DND-41 (cell line): ENCODE results near the gene SLC22A25.

Experiments
- ATAC-seq: fragments of 200-7000 bp; cut with Tn5 transposase; 3 replicates; pipeline ENCODE4 v1.9.1; 2021; ENCODE audit warnings: low read depth; ENCODE audit not compliant: insufficient read depth
- DNase-seq: peaks from one replicate; pipeline ENCODE4 v3.0.0-alpha.2; 2020
- H2AFZ ChIP-seq: 2 replicates; pipeline ENCODE4 v1.6.0; 2012; ENCODE audit warnings: low read depth, low read length
- H3K27ac ChIP-seq: 2 replicates; pipeline ENCODE4 v1.5.1; 2012; ENCODE audit warnings: low read length, inconsistent platforms
- H3K27me3 ChIP-seq: fragments of 200-600 bp; sonication (generic); 2 replicates; pipeline ENCODE4 v1.6.0; 2012; ENCODE audit warnings: low read length, mild to moderate bottlenecking, inconsistent platforms; ENCODE audit not compliant: insufficient read depth, poor library complexity
- H3K36me3 ChIP-seq: 2 replicates; pipeline ENCODE4 v1.5.1; 2012; ENCODE audit warnings: low read length, inconsistent platforms; ENCODE audit not compliant: insufficient read depth
- H3K4me1 ChIP-seq: 2 replicates; pipeline ENCODE4 v1.5.1; 2012; ENCODE audit warnings: mild to moderate bottlenecking, low read length; ENCODE audit not compliant: insufficient read depth
- H3K4me2 ChIP-seq: 2 replicates; pipeline ENCODE4 v1.6.0; 2012; ENCODE audit warnings: mild to moderate bottlenecking, moderate library complexity, low read length, inconsistent platforms; ENCODE audit not compliant: insufficient read depth
- H3K4me3 ChIP-seq, 2 experiments: fragments of 200-600 bp in 1 of 2; shearing (Covaris generic) in 1 of 2; 2 replicates each; pipeline ENCODE4 v1.5.1; 2012 to 2016; ENCODE audit warnings: inconsistent platforms in 2 of 2, low read length in 2 of 2, mild to moderate bottlenecking in 2 of 2, low read depth in 1 of 2, moderate library complexity in 1 of 2
- H3K79me2 ChIP-seq: 2 replicates; pipeline ENCODE4 v1.6.0; 2012; ENCODE audit warnings: low read length, inconsistent platforms; ENCODE audit not compliant: insufficient read depth
- H3K9ac ChIP-seq: 2 replicates; pipeline ENCODE4 v1.6.0; 2012; ENCODE audit warnings: low read depth, mild to moderate bottlenecking, inconsistent platforms, low read length, moderate library complexity
- H3K9me3 ChIP-seq: 2 replicates; pipeline ENCODE4 v1.5.1; 2012; ENCODE audit warnings: low read length, moderate library complexity, mild to moderate bottlenecking, inconsistent platforms; ENCODE audit not compliant: insufficient read depth, severe bottlenecking
- H4K20me1 ChIP-seq: 2 replicates; pipeline ENCODE4 v1.6.0; 2012; ENCODE audit warnings: low read length; ENCODE audit not compliant: insufficient read depth
- CTCF ChIP-seq: IDR thresholded peaks from 2 replicates; pipeline ENCODE4 v1.5.1; 2012; ENCODE audit warnings: borderline replicate concordance, low read length, moderate library complexity, mild to moderate bottlenecking; ENCODE audit not compliant: poor library complexity, severe bottlenecking; ENCODE audit errors: extremely low read depth
- EZH2 ChIP-seq: IDR thresholded peaks from 3 replicates; pipeline ENCODE4 v1.6.1; 2012; ENCODE audit warnings: borderline replicate concordance, low read depth, mild to moderate bottlenecking, moderate library complexity, low read length, inconsistent platforms; ENCODE audit not compliant: severe bottlenecking

Gene SLC22A25

GRCh38 chr11:63243533-63243932, at the start of gene SLC22A25:
SLC22A25 (minus strand) TSS chr11:63243599; CDS start chr11:63229652, 13,947 bp downstream.
- H3K9ac ChIP-seq, result no peak within 1 kb of the TSS
- peaks cover 17% of the 10 kb centered on the region for H3K4me1 ChIP-seq
- ATAC-seq (no peak), DNase-seq (no peak)
- no peak within 1 kb of the TSS for H2AFZ ChIP-seq
- no peak within 1 kb of the TSS for H3K4me3 ChIP-seq
- TF ChIP-seq CTCF (no peak), EZH2 (no peak)
- H3K27ac ChIP-seq, result no peak within 1 kb of the TSS
- no peak within 1 kb of the TSS for H3K4me2 ChIP-seq
- H4K20me1 ChIP-seq, result no peaks in the 10 kb centered on the region
- no peaks in the 10 kb centered on the region for H3K9me3 ChIP-seq
- peaks cover 6% of the 10 kb centered on the region for H3K27me3 ChIP-seq
- H3K79me2 ChIP-seq, result no peaks in the 10 kb centered on the region
- H3K36me3 ChIP-seq, result no peaks in the 10 kb centered on the region

GRCh38 chr11:63290285-63290684, 46.9 kb upstream of the SLC22A25 start:
- Histone ChIP-seq H3K9ac (no peak overlapping the region), H2AFZ (no peak overlapping the region), H4K20me1 (no peaks in the 10 kb centered on the region), H3K27me3 (no peaks in the 10 kb centered on the region), H3K4me3 (no peak overlapping the region), H3K4me2 (no peak overlapping the region), H3K4me1 (no peaks in the 10 kb centered on the region), H3K79me2 (no peaks in the 10 kb centered on the region), H3K27ac (no peak overlapping the region), H3K36me3 (no peaks in the 10 kb centered on the region), H3K9me3 (no peaks in the 10 kb centered on the region)
- TF ChIP-seq EZH2, result no peak
- TF ChIP-seq CTCF, result no peak
- no peak for ATAC-seq
- no peak for DNase-seq

GRCh38 chr11:63289658-63290057, 46.3 kb upstream of the SLC22A25 start:
- Histone ChIP-seq H3K79me2 (no peaks in the 10 kb centered on the region), H3K4me3 (no peak overlapping the region), H3K4me2 (no peak overlapping the region), H4K20me1 (no peaks in the 10 kb centered on the region), H2AFZ (no peak overlapping the region), H3K9me3 (no peaks in the 10 kb centered on the region), H3K27ac (no peak overlapping the region), H3K9ac (no peak overlapping the region), H3K4me1 (no peaks in the 10 kb centered on the region), H3K36me3 (no peaks in the 10 kb centered on the region), H3K27me3 (no peaks in the 10 kb centered on the region)
- no peak for ATAC-seq
- TF ChIP-seq EZH2 (no peak), CTCF (no peak)
- DNase-seq, result no peak

GRCh38 chr11:63282579-63282978, 39.2 kb upstream of the SLC22A25 start:
- Histone ChIP-seq H3K9ac (no peak overlapping the region), H3K79me2 (no peaks in the 10 kb centered on the region), H3K4me1 (no peaks in the 10 kb centered on the region), H3K27me3 (peaks cover 3% of the 10 kb centered on the region), H3K4me2 (no peak overlapping the region), H4K20me1 (no peaks in the 10 kb centered on the region), H3K27ac (no peak overlapping the region), H3K9me3 (no peaks in the 10 kb centered on the region), H2AFZ (no peak overlapping the region), H3K36me3 (no peaks in the 10 kb centered on the region), H3K4me3 (no peak overlapping the region)
- TF ChIP-seq CTCF, result no peak
- no peak for TF ChIP-seq EZH2
- ATAC-seq (no peak), DNase-seq (no peak)
